ENCODE results near the gene ACTN4. TPM values are rescaled to one million over a fixed set of nuclear protein-coding genes. Genes with fewer than 3 reads are reported as not detected.

The ACTN4 gene
- total and polyA plus RNA-seq, 2 donors (not counting 1 experiment from before 2014, with no cell fraction given), result 108 to 164 TPM

- no peaks in the 10 kb centered on the region for H3K9me3 Mint-ChIP-seq (ENCODE audit: insufficient read depth)
- intact Hi-C loops (cut with micrococcal nuclease), result no loop called here
- H3K9me3 ChIP-seq (ENCODE audit: control extremely low read depth in 1 of 3, control insufficient read depth in 2 of 3, insufficient read depth in 1 of 3, low read length in 2 of 3), result no peaks in the 10 kb centered on the region
- H3K4me1 ChIP-seq (ENCODE audit: control insufficient read depth in 2 of 2, insufficient read depth in 2 of 2, low read length in 2 of 2), result no peaks in the 10 kb centered on the region
- CTCF ChIA-PET, result interaction anchor here (0.9 kb wide), 1 partner anchor 125 kb away, joined by 4 read pairs; no protein-coding TSS in a partner anchor
- no peak overlapping the region for H3K27ac ChIP-seq (ENCODE audit: low read length in 2 of 2)
- H3K79me2 ChIP-seq (ENCODE audit: control insufficient read depth, insufficient read depth, low read length), result no peaks in the 10 kb centered on the region
- no peak overlapping the region for H3K9ac ChIP-seq (ENCODE audit: low read length)
- no peak for DNase-seq
- H3K27ac Mint-ChIP-seq, result no peak overlapping the region
- H3K36me3 ChIP-seq (replicated peaks in 1 of 2; ENCODE audit: control extremely low read depth in 1 of 2, control insufficient read depth in 1 of 2, extremely low read depth in 1 of 2, insufficient read depth in 2 of 2, low read length in 1 of 2), result no peaks in the 10 kb centered on the region
- TF ChIP-seq CTCF (IDR thresholded peaks at IDR 0.05), result no peak
- POLR2A ChIA-PET, result no interaction called here
- H3K4me2 ChIP-seq (replicated peaks; ENCODE audit: low read depth, low read length, poor library complexity, severe bottlenecking), result no peak overlapping the region
- H3K27me3 Mint-ChIP-seq, result peaks cover 9% of the 10 kb centered on the region
- ATAC-seq (ENCODE audit: low read depth), result no peak
- H3K4me1 Mint-ChIP-seq, result no peaks in the 10 kb centered on the region
- H3K4me3 Mint-ChIP-seq, result no peak overlapping the region
- no peaks in the 10 kb centered on the region for H3K27me3 ChIP-seq (replicated peaks in 1 of 4; ENCODE audit: control extremely low read depth in 1 of 4, control insufficient read depth in 3 of 4, insufficient read depth in 4 of 4, low read length in 3 of 4)
- no peak overlapping the region for H2AFZ ChIP-seq (ENCODE audit: insufficient read depth, low read depth, low read length, poor library complexity, severe bottlenecking)
- H4K20me1 ChIP-seq (ENCODE audit: control insufficient read depth, insufficient read depth, low read length, poor library complexity, severe bottlenecking), result no peaks in the 10 kb centered on the region
- 84% methylated on average over 5 of the region's 7 CpGs for WGBS (ENCODE audit: insufficient coverage)
- H3K4me3 ChIP-seq (ENCODE audit: control extremely low read depth in 1 of 5, extremely low read depth in 1 of 5, insufficient read depth in 1 of 5, low read depth in 2 of 5, low read length in 4 of 5), result no peak overlapping the region
These were observed 133.0 kb downstream of the ACTN4 start for GRCh38 chr19:38780443-38780842.

GRCh38 chr19:38781058-38781457 is 133.6 kb downstream of the ACTN4 start:
- ChIA-PET POLR2A (no interaction called here), CTCF (interaction anchor here (0.9 kb wide), 1 partner anchor 125 kb away, joined by 4 read pairs; no protein-coding TSS in a partner anchor)
- no peaks in the 10 kb centered on the region for H3K9me3 Mint-ChIP-seq (ENCODE audit: insufficient read depth)
- no peaks in the 10 kb centered on the region for H3K36me3 ChIP-seq (replicated peaks in 1 of 2; ENCODE audit: control extremely low read depth in 1 of 2, control insufficient read depth in 1 of 2, extremely low read depth in 1 of 2, insufficient read depth in 2 of 2, low read length in 1 of 2)
- no peaks in the 10 kb centered on the region for H3K79me2 ChIP-seq (ENCODE audit: control insufficient read depth, insufficient read depth, low read length)
- no peak overlapping the region for H3K4me3 ChIP-seq (ENCODE audit: control extremely low read depth in 1 of 5, extremely low read depth in 1 of 5, insufficient read depth in 1 of 5, low read depth in 2 of 5, low read length in 4 of 5)
- H4K20me1 ChIP-seq (ENCODE audit: control insufficient read depth, insufficient read depth, low read length, poor library complexity, severe bottlenecking), result no peaks in the 10 kb centered on the region
- ATAC-seq (ENCODE audit: low read depth) (no peak), DNase-seq (no peak)
- no peaks in the 10 kb centered on the region for H3K9me3 ChIP-seq (ENCODE audit: control extremely low read depth in 1 of 3, control insufficient read depth in 2 of 3, insufficient read depth in 1 of 3, low read length in 2 of 3)
- no peak overlapping the region for H3K4me2 ChIP-seq (replicated peaks; ENCODE audit: low read depth, low read length, poor library complexity, severe bottlenecking)
- H3K4me1 Mint-ChIP-seq, result no peaks in the 10 kb centered on the region
- intact Hi-C loops (cut with micrococcal nuclease), result no loop called here
- H3K27me3 ChIP-seq (replicated peaks in 1 of 4; ENCODE audit: control extremely low read depth in 1 of 4, control insufficient read depth in 3 of 4, insufficient read depth in 4 of 4, low read length in 3 of 4), result no peaks in the 10 kb centered on the region
- no peak overlapping the region for H3K27ac Mint-ChIP-seq
- H3K4me3 Mint-ChIP-seq, result no peak overlapping the region
- H3K9ac ChIP-seq (ENCODE audit: low read length), result no peak overlapping the region
- H3K27me3 Mint-ChIP-seq, result peaks cover 9% of the 10 kb centered on the region
- TF ChIP-seq CTCF (IDR thresholded peaks at IDR 0.05) (no peak), EZH2 (IDR thresholded peaks at IDR 0.05; ENCODE audit: borderline replicate concordance, insufficient read depth, low read depth, low read length, poor library complexity, severe bottlenecking) (no peak)
- 77% methylated on average over 4 of the region's 7 CpGs for WGBS (ENCODE audit: insufficient coverage)
- no peaks in the 10 kb centered on the region for H3K4me1 ChIP-seq (ENCODE audit: control insufficient read depth in 2 of 2, insufficient read depth in 2 of 2, low read length in 2 of 2)
- no peak overlapping the region for H2AFZ ChIP-seq (ENCODE audit: insufficient read depth, low read depth, low read length, poor library complexity, severe bottlenecking)
- no peak overlapping the region for H3K27ac ChIP-seq (ENCODE audit: low read length in 2 of 2)

Other genes with a start within 250 kb of the ACTN4 start
- 44.1 and 45.3 TPM in 2 replicates for gene FAM98C, start 244.6 kb upstream of the ACTN4 start, total RNA-seq
- gene FAM98C, start 244.6 kb upstream of the ACTN4 start, polyA plus RNA-seq, result 62.0 and 73.5 TPM in 2 replicates
- 0.20 TPM in 1 of 2 replicates, not detected in the other for gene RASGRP4, start 221.4 kb upstream of the ACTN4 start, total RNA-seq
- gene RASGRP4, start 221.4 kb upstream of the ACTN4 start, polyA plus RNA-seq, result 0.98 and 1.5 TPM in 2 replicates
- 3.3 and 3.8 TPM in 2 replicates for gene RYR1, start 214.0 kb upstream of the ACTN4 start, total RNA-seq
- 0.06 and 0.43 TPM in 2 replicates for gene RYR1, start 214.0 kb upstream of the ACTN4 start, polyA plus RNA-seq
- 397 and 415 TPM in 2 replicates for gene MAP4K1, start 29.7 kb upstream of the ACTN4 start, total RNA-seq
- gene MAP4K1, start 29.7 kb upstream of the ACTN4 start, polyA plus RNA-seq, result 232 and 291 TPM in 2 replicates
- 284 and 295 TPM in 2 replicates for gene EIF3K, start 28.5 kb upstream of the ACTN4 start, total RNA-seq
- gene EIF3K, start 28.5 kb upstream of the ACTN4 start, polyA plus RNA-seq, result 773 and 841 TPM in 2 replicates
- gene CAPN12, start 96.8 kb downstream of the ACTN4 start, total RNA-seq, result 28.6 TPM in 2 replicates
- 50.5 and 104 TPM in 2 replicates for gene CAPN12, start 96.8 kb downstream of the ACTN4 start, polyA plus RNA-seq
- not detected in 2 replicates for gene LGALS7, start 125.9 kb downstream of the ACTN4 start, total RNA-seq
- gene LGALS7, start 125.9 kb downstream of the ACTN4 start, polyA plus RNA-seq, result not detected in 2 replicates
- gene LGALS7B, start 141.6 kb downstream of the ACTN4 start, total RNA-seq, result not detected in 2 replicates
- not detected in 2 replicates for gene LGALS7B, start 141.6 kb downstream of the ACTN4 start, polyA plus RNA-seq
- 6.9 and 8.4 TPM in 2 replicates for gene LGALS4, start 165.3 kb downstream of the ACTN4 start, total RNA-seq
- gene LGALS4, start 165.3 kb downstream of the ACTN4 start, polyA plus RNA-seq, result 5.2 and 5.4 TPM in 2 replicates
- gene ECH1, start 184.1 kb downstream of the ACTN4 start, total RNA-seq, result 133 and 151 TPM in 2 replicates
- 111 and 144 TPM in 2 replicates for gene ECH1, start 184.1 kb downstream of the ACTN4 start, polyA plus RNA-seq
- gene HNRNPL, start 202.3 kb downstream of the ACTN4 start, total RNA-seq, result 397 and 418 TPM in 2 replicates
- 292 and 444 TPM in 2 replicates for gene HNRNPL, start 202.3 kb downstream of the ACTN4 start, polyA plus RNA-seq
- gene RINL, start 230.6 kb downstream of the ACTN4 start, total RNA-seq, result 66.2 and 67.0 TPM in 2 replicates
- gene RINL, start 230.6 kb downstream of the ACTN4 start, polyA plus RNA-seq, result 66.2 and 113 TPM in 2 replicates

All from B cell (primary cell).